Measurements from ENCODE around the gene FAM120AOS.

The FAM120AOS gene

GRCh38 chr9:93479726-93480125 is 26.3 kb upstream of the FAM120AOS start:
- Histone ChIP-seq H3K36me3 (ENCODE audit: control insufficient read depth, low read length) (peaks cover 81% of the 10 kb centered on the region), H3K27ac (ENCODE audit: low read depth, low read length) (no peak overlapping the region), H3K79me2 (ENCODE audit: control insufficient read depth, low read length) (peaks cover 88% of the 10 kb centered on the region), H3K4me3 (ENCODE audit: low read length) (no peak overlapping the region), H3K4me2 (ENCODE audit: low read length) (no peak overlapping the region), H3K4me1 (ENCODE audit: control insufficient read depth, low read length) (no peaks in the 10 kb centered on the region), H3K27me3 (ENCODE audit: control insufficient read depth, low read length) (no peaks in the 10 kb centered on the region), H3K9me2 (replicated peaks; ENCODE audit: control insufficient read depth, low read length) (no peaks in the 10 kb centered on the region), H3F3A (ENCODE audit: control insufficient read depth, insufficient read depth) (no peaks in the 10 kb centered on the region), H4K20me1 (ENCODE audit: control insufficient read depth, insufficient read depth, low read depth, low read length) (no peaks in the 10 kb centered on the region), H3K9me3 (ENCODE audit: control insufficient read depth, insufficient read depth, low read length) (no peaks in the 10 kb centered on the region)
- TF ChIP-seq CTCF (IDR thresholded peaks at IDR 0.05; ENCODE audit: low read depth, low read length, poor library complexity, severe bottlenecking), result no peak
- TF ChIP-seq EZH2phosphoT487 (IDR thresholded peaks at IDR 0.05; ENCODE audit: borderline replicate concordance, low read length), result no peak

- H3K27ac ChIP-seq (ENCODE audit: low read depth, low read length), result no peak overlapping the region
- no peaks in the 10 kb centered on the region for H3F3A ChIP-seq (ENCODE audit: control insufficient read depth, insufficient read depth)
- no peaks in the 10 kb centered on the region for H4K20me1 ChIP-seq (ENCODE audit: control insufficient read depth, insufficient read depth, low read depth, low read length)
- H3K79me2 ChIP-seq (ENCODE audit: control insufficient read depth, low read length), result peaks cover 94% of the 10 kb centered on the region
- no peaks in the 10 kb centered on the region for H3K4me1 ChIP-seq (ENCODE audit: control insufficient read depth, low read length)
- peaks cover 79% of the 10 kb centered on the region for H3K36me3 ChIP-seq (ENCODE audit: control insufficient read depth, low read length)
- H3K4me2 ChIP-seq (ENCODE audit: low read length), result no peak overlapping the region
- TF ChIP-seq EZH2phosphoT487 (IDR thresholded peaks at IDR 0.05; ENCODE audit: borderline replicate concordance, low read length), result no peak
- no peak for TF ChIP-seq CTCF (IDR thresholded peaks at IDR 0.05; ENCODE audit: low read depth, low read length, poor library complexity, severe bottlenecking)
- no peaks in the 10 kb centered on the region for H3K27me3 ChIP-seq (ENCODE audit: control insufficient read depth, low read length)
- no peaks in the 10 kb centered on the region for H3K9me3 ChIP-seq (ENCODE audit: control insufficient read depth, insufficient read depth, low read length)
- no peaks in the 10 kb centered on the region for H3K9me2 ChIP-seq (replicated peaks; ENCODE audit: control insufficient read depth, low read length)
- H3K4me3 ChIP-seq (ENCODE audit: low read length), result no peak overlapping the region
Observed at GRCh38 chr9:93477397-93477796, 24.0 kb upstream of the FAM120AOS start.

GRCh38 chr9:93476924-93477323 is 23.5 kb upstream of the FAM120AOS start:
- H3F3A ChIP-seq (ENCODE audit: control insufficient read depth, insufficient read depth), result no peaks in the 10 kb centered on the region
- H3K4me2 ChIP-seq (ENCODE audit: low read length), result no peak overlapping the region
- H3K9me3 ChIP-seq (ENCODE audit: control insufficient read depth, insufficient read depth, low read length), result no peaks in the 10 kb centered on the region
- H3K4me1 ChIP-seq (ENCODE audit: control insufficient read depth, low read length), result no peaks in the 10 kb centered on the region
- H3K9me2 ChIP-seq (replicated peaks; ENCODE audit: control insufficient read depth, low read length), result no peaks in the 10 kb centered on the region
- peaks cover 81% of the 10 kb centered on the region for H3K36me3 ChIP-seq (ENCODE audit: control insufficient read depth, low read length)
- no peak overlapping the region for H3K4me3 ChIP-seq (ENCODE audit: low read length)
- H3K27ac ChIP-seq (ENCODE audit: low read depth, low read length), result no peak overlapping the region
- no peak for TF ChIP-seq EZH2phosphoT487 (IDR thresholded peaks at IDR 0.05; ENCODE audit: borderline replicate concordance, low read length)
- no peak for TF ChIP-seq CTCF (IDR thresholded peaks at IDR 0.05; ENCODE audit: low read depth, low read length, poor library complexity, severe bottlenecking)
- H3K79me2 ChIP-seq (ENCODE audit: control insufficient read depth, low read length), result peaks cover 94% of the 10 kb centered on the region
- no peaks in the 10 kb centered on the region for H4K20me1 ChIP-seq (ENCODE audit: control insufficient read depth, insufficient read depth, low read depth, low read length)
- H3K27me3 ChIP-seq (ENCODE audit: control insufficient read depth, low read length), result no peaks in the 10 kb centered on the region

- Histone ChIP-seq H3K27me3 (ENCODE audit: control insufficient read depth, low read length) (no peaks in the 10 kb centered on the region), H3K4me1 (ENCODE audit: control insufficient read depth, low read length) (no peaks in the 10 kb centered on the region), H3K9me2 (replicated peaks; ENCODE audit: control insufficient read depth, low read length) (no peaks in the 10 kb centered on the region), H3F3A (ENCODE audit: control insufficient read depth, insufficient read depth) (no peaks in the 10 kb centered on the region), H3K36me3 (ENCODE audit: control insufficient read depth, low read length) (peaks cover 79% of the 10 kb centered on the region), H4K20me1 (ENCODE audit: control insufficient read depth, insufficient read depth, low read depth, low read length) (0 out of 2 replicates have a peak, but pooled peaks cover 5% of the 10 kb centered on the region), H3K79me2 (ENCODE audit: control insufficient read depth, low read length) (peaks cover 92% of the 10 kb centered on the region), H3K9me3 (ENCODE audit: control insufficient read depth, insufficient read depth, low read length) (no peaks in the 10 kb centered on the region), H3K4me3 (ENCODE audit: low read length) (no peak overlapping the region), H3K4me2 (ENCODE audit: low read length) (no peak overlapping the region), H3K27ac (ENCODE audit: low read depth, low read length) (no peak overlapping the region)
- no peak for TF ChIP-seq EZH2phosphoT487 (IDR thresholded peaks at IDR 0.05; ENCODE audit: borderline replicate concordance, low read length)
- TF ChIP-seq CTCF (IDR thresholded peaks at IDR 0.05; ENCODE audit: low read depth, low read length, poor library complexity, severe bottlenecking), result no peak
Observed at GRCh38 chr9:93475856-93476255, 22.5 kb upstream of the FAM120AOS start.
